SIG-M5 (cell line): ENCODE measurements around the gene FAM53B.
"Not testable (repeated sequence)": the region's sequence is repeated elsewhere in the genome, so short reads cannot be mapped to it uniquely, and the experiment has no call there.

Source experiments
- DNase-seq: peaks from one replicate; lab custom pipeline; 2025; lab: John Stamatoyannopoulos, UW

Gene FAM53B

GRCh38 chr10:124610186-124610585 lies 134.0 kb downstream of the FAM53B start:
- DNase-seq: not testable (repeated sequence)

GRCh38 chr10:124609698-124610097 lies 134.5 kb downstream of the FAM53B start:
- DNase-seq: no peak

- no peak for DNase-seq
These were observed 136.0 kb downstream of the FAM53B start for GRCh38 chr10:124608093-124608721.

- DNase-seq: no peak
These were observed 136.5 kb downstream of the FAM53B start for GRCh38 chr10:124607693-124608092.

- DNase-seq: no peak
These were observed 137.4 kb downstream of the FAM53B start for GRCh38 chr10:124606822-124607221.

GRCh38 chr10:124605856-124606812 lies 138.0 kb downstream of the FAM53B start:
- DNase-seq: no peak

GRCh38 chr10:124605481-124605855 lies 138.7 kb downstream of the FAM53B start:
- no peak for DNase-seq

GRCh38 chr10:124605001-124605370 lies 139.2 kb downstream of the FAM53B start:
- DNase-seq: no peak

GRCh38 chr10:124604214-124605000 lies 139.8 kb downstream of the FAM53B start:
- DNase-seq: no peak

- DNase-seq: no peak
These were observed 140.6 kb downstream of the FAM53B start for GRCh38 chr10:124603376-124604213.

- no peak for DNase-seq
These were observed 141.4 kb downstream of the FAM53B start for GRCh38 chr10:124602646-124603365.

GRCh38 chr10:124602121-124602561 lies 142.0 kb downstream of the FAM53B start:
- DNase-seq: no peak

GRCh38 chr10:124601431-124602120 lies 142.6 kb downstream of the FAM53B start:
- DNase-seq: no peak

GRCh38 chr10:124601016-124601415 lies 143.2 kb downstream of the FAM53B start:
- DNase-seq: no peak

GRCh38 chr10:124600051-124600880 lies 143.9 kb downstream of the FAM53B start:
- DNase-seq: no peak

GRCh38 chr10:124599588-124600050 lies 144.6 kb downstream of the FAM53B start:
- no peak for DNase-seq

- DNase-seq: no peak
These were observed 145.2 kb downstream of the FAM53B start for GRCh38 chr10:124598773-124599587.

GRCh38 chr10:124598196-124598595 lies 146.0 kb downstream of the FAM53B start:
- DNase-seq: no peak
